Mucosa of descending colon (tissue), 3 donors: ENCODE measurements around the gene MEGF8. TPM values are rescaled to one million over a fixed set of nuclear protein-coding genes. Genes with fewer than 3 reads are reported as not detected.

Experiments used
- ATAC-seq: fragments of 200-7000 bp; cut with Tn5 transposase; one replicate; pipeline ENCODE4 v1.9.1; 2020; ENCODE audit warnings: mild to moderate bottlenecking, moderate library complexity
- DNase-seq, 3 donors: peaks; one replicate each; pipeline ENCODE4 v3.0.0-alpha.2; 2020
- H3K36me3 ChIP-seq: fragments of 200-600 bp; one replicate; pipeline ENCODE4 v1.8.0; 2021; ENCODE audit warnings: low read depth, mild to moderate bottlenecking
- H3K4me1 ChIP-seq: fragments of 200-600 bp; one replicate; pipeline ENCODE4 v1.8.0; 2021; ENCODE audit warnings: low read depth, mild to moderate bottlenecking
- H3K4me3 ChIP-seq: fragments of 200-600 bp; one replicate; pipeline ENCODE4 v1.8.0; 2021; ENCODE audit warnings: mild to moderate bottlenecking
- H3K9me3 ChIP-seq: fragments of 200-600 bp; one replicate; pipeline ENCODE4 v1.8.0; 2021; ENCODE audit warnings: mild to moderate bottlenecking
- CTCF ChIP-seq: fragments of 200-600 bp; IDR thresholded peaks from one replicate; pipeline ENCODE4 v1.8.0; 2022; ENCODE audit warnings: antibody characterized with exemption, mild to moderate bottlenecking
- intact Hi-C, 2 donors: fragments of 100-400 bp; cut with DNase I in 1 of 2; cut with micrococcal nuclease in 1 of 2; formaldehyde crosslinking; loops; one replicate each; pipeline versions ENCODE4 v1.11.0 to v1.11.1; 2022; cut with DNase I, micrococcal nuclease
- total RNA-seq, 3 donors: library from RNA; stranded (reverse); fragmentation: NEBNext Ultra II Directional in 2 of 3; extraction: Animal tissue kit (Norgen Biotek cat#: 25700) in 2 of 3; gene quantifications; one replicate each; pipeline versions ENCODE4 v1.2.1 to v1.2.4, GENCODE V29; 2021 to 2023
- donor health status: DM: no; HTN: no; CAD: no; lungs with moderate emphysema.
- donor health status: DM: no; HTN: no; CAD: no.
- donor health status: DM: no; HTN: yes; CAD: no.

The MEGF8 gene
- total RNA-seq, 3 donors from 2014 or later = 17.6 to 27.0 (median 23.9) TPM

GRCh38 chr19:42412227-42412626, 86.8 kb downstream of the MEGF8 start:
- TF ChIP-seq CTCF = no peak
- peak; percentile 92 for ATAC-seq
- no peak overlapping the region for H3K4me3 ChIP-seq
- H3K36me3 ChIP-seq = no peaks in the 10 kb centered on the region
- no peaks in the 10 kb centered on the region for H3K4me1 ChIP-seq
- intact Hi-C loops = no loop called here
- DNase-seq = peak; percentile 76 to 89 (median 86)
- no peaks in the 10 kb centered on the region for H3K9me3 ChIP-seq

- no peak for TF ChIP-seq CTCF
- ATAC-seq = no peak
- no peak for DNase-seq
- no peaks in the 10 kb centered on the region for H3K9me3 ChIP-seq
- no peaks in the 10 kb centered on the region for H3K36me3 ChIP-seq
- no peak overlapping the region for H3K4me3 ChIP-seq
- intact Hi-C loops = no loop called here
- no peaks in the 10 kb centered on the region for H3K4me1 ChIP-seq
These were observed 87.2 kb downstream of the MEGF8 start for GRCh38 chr19:42412661-42413076.

GRCh38 chr19:42419309-42419708, 93.9 kb downstream of the MEGF8 start:
- Histone ChIP-seq H3K36me3 (no peaks in the 10 kb centered on the region), H3K4me3 (no peak overlapping the region)

GRCh38 chr19:42420055-42420544, 94.7 kb downstream of the MEGF8 start:
- intact Hi-C loops = no loop called here
- no peak overlapping the region for H3K4me3 ChIP-seq
- peaks cover 8% of the 10 kb centered on the region for H3K4me1 ChIP-seq
- H3K9me3 ChIP-seq = no peaks in the 10 kb centered on the region
- DNase-seq = peak in 2 of 3 donors; percentile 77 to 78
- H3K36me3 ChIP-seq = no peaks in the 10 kb centered on the region
- peak; percentile 39 for TF ChIP-seq CTCF
- peak; percentile 59 for ATAC-seq

More at GRCh38 chr19:42419309-42419708, 93.9 kb downstream of the MEGF8 start:
- no peaks in the 10 kb centered on the region for H3K9me3 ChIP-seq
- intact Hi-C loops = no loop called here
- no peak for ATAC-seq
- no peak for TF ChIP-seq CTCF
- no peak for DNase-seq
- peaks cover 8% of the 10 kb centered on the region for H3K4me1 ChIP-seq

GRCh38 chr19:42421101-42421500, 95.7 kb downstream of the MEGF8 start:
- no peak for ATAC-seq
- no peaks in the 10 kb centered on the region for H3K36me3 ChIP-seq

More at GRCh38 chr19:42421101-42421500, 95.7 kb downstream of the MEGF8 start:
- intact Hi-C loops = no loop called here
- no peak for TF ChIP-seq CTCF
- H3K9me3 ChIP-seq = no peaks in the 10 kb centered on the region
- H3K4me3 ChIP-seq = no peak overlapping the region
- no peak for DNase-seq
- H3K4me1 ChIP-seq = peaks cover 8% of the 10 kb centered on the region
